ENCODE results near the gene SPTLC2.
A peak's percentile ranks its signal among the peaks of the same experiment; 100 is the strongest.

The SPTLC2 gene

GRCh38 chr14:77508249-77508648 lies 108.2 kb downstream of the SPTLC2 start:
- no peak overlapping the region for H3K4me3 ChIP-seq (ENCODE audit: low read length)
- DNase-seq (ENCODE audit: low read depth): peak; percentile 69
- TF ChIP-seq, protein P1, sequence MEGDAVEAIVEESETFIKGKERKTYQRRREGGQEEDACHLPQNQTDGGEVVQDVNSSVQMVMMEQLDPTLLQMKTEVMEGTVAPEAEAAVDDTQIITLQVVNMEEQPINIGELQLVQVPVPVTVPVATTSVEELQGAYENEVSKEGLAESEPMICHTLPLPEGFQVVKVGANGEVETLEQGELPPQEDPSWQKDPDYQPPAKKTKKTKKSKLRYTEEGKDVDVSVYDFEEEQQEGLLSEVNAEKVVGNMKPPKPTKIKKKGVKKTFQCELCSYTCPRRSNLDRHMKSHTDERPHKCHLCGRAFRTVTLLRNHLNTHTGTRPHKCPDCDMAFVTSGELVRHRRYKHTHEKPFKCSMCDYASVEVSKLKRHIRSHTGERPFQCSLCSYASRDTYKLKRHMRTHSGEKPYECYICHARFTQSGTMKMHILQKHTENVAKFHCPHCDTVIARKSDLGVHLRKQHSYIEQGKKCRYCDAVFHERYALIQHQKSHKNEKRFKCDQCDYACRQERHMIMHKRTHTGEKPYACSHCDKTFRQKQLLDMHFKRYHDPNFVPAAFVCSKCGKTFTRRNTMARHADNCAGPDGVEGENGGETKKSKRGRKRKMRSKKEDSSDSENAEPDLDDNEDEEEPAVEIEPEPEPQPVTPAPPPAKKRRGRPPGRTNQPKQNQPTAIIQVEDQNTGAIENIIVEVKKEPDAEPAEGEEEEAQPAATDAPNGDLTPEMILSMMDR (conservative IDR thresholded peaks at IDR 0.05; ENCODE audit: low read depth, low read length): no peak

DNA sequence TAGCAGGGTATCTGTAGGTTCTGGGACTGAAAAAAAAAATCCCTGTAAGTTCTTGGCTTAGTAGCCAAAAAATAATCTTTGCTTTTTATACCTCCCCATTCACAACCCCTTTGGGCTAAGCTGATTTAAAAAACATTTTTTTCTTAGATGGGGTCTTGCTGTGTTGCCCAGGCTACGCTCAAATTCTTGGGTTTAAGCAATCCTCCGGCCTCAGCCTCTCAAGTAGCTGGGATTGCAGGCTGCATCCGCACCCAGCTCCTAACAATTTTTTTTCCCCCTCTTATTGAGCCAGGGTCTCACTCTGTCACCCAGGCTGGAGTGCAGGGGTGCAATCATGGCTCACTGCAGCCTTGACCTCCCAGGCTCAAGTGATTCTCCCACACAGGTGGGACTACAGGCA lies 108.7 kb downstream of the SPTLC2 start:
- no peak overlapping the region for H3K4me3 ChIP-seq (ENCODE audit: low read length)
- no peak for DNase-seq (ENCODE audit: low read depth)
- TF ChIP-seq, protein P1 (conservative IDR thresholded peaks at IDR 0.05; ENCODE audit: low read depth, low read length): no peak

- DNase-seq (ENCODE audit: low read depth): no peak
- TF ChIP-seq, protein P1 (conservative IDR thresholded peaks at IDR 0.05; ENCODE audit: low read depth, low read length): no peak
- H3K4me3 ChIP-seq (ENCODE audit: low read length): no peak overlapping the region
Observed at GRCh38 chr14:77505031-77505430, 111.4 kb downstream of the SPTLC2 start.

DNA sequence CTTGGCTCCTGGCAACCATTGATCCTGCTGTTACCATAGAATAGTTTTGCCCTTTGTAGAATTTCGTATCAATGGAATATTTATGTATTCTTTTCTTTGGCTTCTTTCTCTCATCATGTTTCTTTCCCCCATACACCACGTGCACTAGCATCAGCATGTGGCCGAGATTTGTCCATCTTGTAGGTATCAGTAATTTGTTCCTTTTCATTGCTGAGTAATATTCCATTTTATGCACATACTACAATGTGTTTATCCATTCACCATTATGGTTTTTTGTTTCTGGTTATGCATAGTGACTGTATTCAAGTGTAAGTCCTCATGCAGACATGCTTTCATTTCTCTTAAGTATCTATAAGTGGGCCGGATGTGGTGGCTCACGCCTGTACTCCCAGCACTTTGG lies 113.3 kb downstream of the SPTLC2 start:
- no peak for DNase-seq (ENCODE audit: low read depth)
- H3K4me3 ChIP-seq (ENCODE audit: low read length): no peak overlapping the region
- TF ChIP-seq, protein P1 (conservative IDR thresholded peaks at IDR 0.05; ENCODE audit: low read depth, low read length): no peak

- TF ChIP-seq, protein P1 (conservative IDR thresholded peaks at IDR 0.05; ENCODE audit: low read depth, low read length): no peak
- no peak overlapping the region for H3K4me3 ChIP-seq (ENCODE audit: low read length)
- DNase-seq (ENCODE audit: low read depth): no peak
Observed at GRCh38 chr14:77502109-77502782, 114.2 kb downstream of the SPTLC2 start.

GRCh38 chr14:77498984-77499527 lies 117.4 kb downstream of the SPTLC2 start:
- peak overlapping the region; percentile 34 for H3K4me3 ChIP-seq (ENCODE audit: low read length)
- TF ChIP-seq, protein P1 (conservative IDR thresholded peaks at IDR 0.05; ENCODE audit: low read depth, low read length): no peak
- no peak for DNase-seq (ENCODE audit: low read depth)
